ENCODE data around the gene PPIF. TPM values are rescaled to one million over a fixed set of nuclear protein-coding genes. Genes with fewer than 3 reads are reported as not detected.

PPIF gene
- total RNA-seq, 1 experiment from 2014 or later: 80.9 TPM

DNA sequence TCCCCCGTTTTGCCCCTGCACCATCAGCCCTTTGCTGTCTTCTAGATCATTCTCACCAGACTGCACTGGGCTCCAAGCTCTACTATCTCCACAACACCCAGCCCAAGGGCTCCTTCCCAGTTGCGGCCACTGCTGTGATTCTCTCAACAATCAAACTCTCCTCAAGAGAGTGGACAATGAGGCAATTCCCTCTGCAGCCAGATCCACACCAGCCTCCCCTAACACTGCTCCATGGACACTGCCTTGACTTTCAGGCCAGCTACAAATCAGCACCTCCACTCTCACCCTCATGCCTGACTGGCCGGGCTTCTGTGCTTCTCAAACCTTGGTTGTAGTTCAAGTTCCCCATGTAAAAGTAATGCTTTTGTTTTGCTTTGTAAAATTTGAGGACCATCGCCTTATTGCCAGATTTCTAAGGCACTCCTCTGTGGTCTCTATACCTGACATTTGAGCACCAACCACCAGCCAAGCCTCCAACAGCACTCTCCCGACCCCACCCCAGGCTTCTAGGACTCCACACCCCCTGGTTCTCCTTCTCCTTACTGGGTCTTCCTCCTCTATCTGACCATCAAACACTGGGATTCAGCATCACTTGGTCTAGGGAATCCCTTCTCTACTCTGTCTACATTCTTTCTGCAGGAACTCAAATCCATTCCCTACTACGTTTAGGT, 45.4 kb downstream of the PPIF start:
- no peaks in the 10 kb centered on the region for H3K9me3 Mint-ChIP-seq
- no peak overlapping the region for H3K4me3 Mint-ChIP-seq
- ATAC-seq (no peak), DNase-seq (ENCODE audit: low spot score) (no peak)
- CTCF ChIA-PET: interaction anchor here (1.9 kb wide), 1 partner anchor 8 kb away, joined by 5 read pairs; no protein-coding TSS in a partner anchor
- no peak overlapping the region for H3K27ac Mint-ChIP-seq
- H3K36me3 Mint-ChIP-seq: no peaks in the 10 kb centered on the region
- no peaks in the 10 kb centered on the region for H3K4me1 Mint-ChIP-seq
- TF ChIP-seq, protein P1, sequence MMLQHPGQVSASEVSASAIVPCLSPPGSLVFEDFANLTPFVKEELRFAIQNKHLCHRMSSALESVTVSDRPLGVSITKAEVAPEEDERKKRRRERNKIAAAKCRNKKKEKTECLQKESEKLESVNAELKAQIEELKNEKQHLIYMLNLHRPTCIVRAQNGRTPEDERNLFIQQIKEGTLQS (CRISPR knock-in tag; conservative IDR thresholded peaks at IDR 0.05): no peak
- TF ChIP-seq NFATC4 (CRISPR knock-in tag; IDR thresholded peaks at IDR 0.05) (no peak), ZBTB21 (CRISPR knock-in tag; IDR thresholded peaks at IDR 0.05; ENCODE audit: borderline replicate concordance) (no peak), NR1H2 (CRISPR knock-in tag; IDR thresholded peaks at IDR 0.05) (no peak), ATF2 (CRISPR knock-in tag; IDR thresholded peaks at IDR 0.05; ENCODE audit: borderline replicate concordance, low read depth) (no peak), KAT7 (CRISPR knock-in tag; IDR thresholded peaks at IDR 0.05; ENCODE audit: borderline replicate concordance) (no peak), ZNF317 (CRISPR knock-in tag; IDR thresholded peaks at IDR 0.05; ENCODE audit: borderline replicate concordance, low read depth) (no peak), CREM (CRISPR knock-in tag; IDR thresholded peaks at IDR 0.05) (no peak), ELF4 (CRISPR knock-in tag; IDR thresholded peaks at IDR 0.05; ENCODE audit: low read depth) (no peak), CREB1 (CRISPR knock-in tag; IDR thresholded peaks at IDR 0.05) (no peak), CDX4 (CRISPR knock-in tag; IDR thresholded peaks at IDR 0.05; ENCODE audit: borderline replicate concordance) (no peak), JAZF1 (CRISPR knock-in tag; IDR thresholded peaks at IDR 0.05) (no peak), FOXP4 (CRISPR knock-in tag; IDR thresholded peaks at IDR 0.05) (no peak), MXD4 (CRISPR knock-in tag; IDR thresholded peaks at IDR 0.05; ENCODE audit: borderline replicate concordance) (no peak)
- TF ChIP-seq, protein P2, sequence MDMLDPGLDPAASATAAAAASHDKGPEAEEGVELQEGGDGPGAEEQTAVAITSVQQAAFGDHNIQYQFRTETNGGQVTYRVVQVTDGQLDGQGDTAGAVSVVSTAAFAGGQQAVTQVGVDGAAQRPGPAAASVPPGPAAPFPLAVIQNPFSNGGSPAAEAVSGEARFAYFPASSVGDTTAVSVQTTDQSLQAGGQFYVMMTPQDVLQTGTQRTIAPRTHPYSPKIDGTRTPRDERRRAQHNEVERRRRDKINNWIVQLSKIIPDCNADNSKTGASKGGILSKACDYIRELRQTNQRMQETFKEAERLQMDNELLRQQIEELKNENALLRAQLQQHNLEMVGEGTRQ (CRISPR knock-in tag; IDR thresholded peaks at IDR 0.05): no peak
- TF ChIP-seq, protein P3, sequence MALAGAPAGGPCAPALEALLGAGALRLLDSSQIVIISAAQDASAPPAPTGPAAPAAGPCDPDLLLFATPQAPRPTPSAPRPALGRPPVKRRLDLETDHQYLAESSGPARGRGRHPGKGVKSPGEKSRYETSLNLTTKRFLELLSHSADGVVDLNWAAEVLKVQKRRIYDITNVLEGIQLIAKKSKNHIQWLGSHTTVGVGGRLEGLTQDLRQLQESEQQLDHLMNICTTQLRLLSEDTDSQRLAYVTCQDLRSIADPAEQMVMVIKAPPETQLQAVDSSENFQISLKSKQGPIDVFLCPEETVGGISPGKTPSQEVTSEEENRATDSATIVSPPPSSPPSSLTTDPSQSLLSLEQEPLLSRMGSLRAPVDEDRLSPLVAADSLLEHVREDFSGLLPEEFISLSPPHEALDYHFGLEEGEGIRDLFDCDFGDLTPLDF (CRISPR knock-in tag; IDR thresholded peaks at IDR 0.05): no peak
- TF ChIP-seq, protein P4, sequence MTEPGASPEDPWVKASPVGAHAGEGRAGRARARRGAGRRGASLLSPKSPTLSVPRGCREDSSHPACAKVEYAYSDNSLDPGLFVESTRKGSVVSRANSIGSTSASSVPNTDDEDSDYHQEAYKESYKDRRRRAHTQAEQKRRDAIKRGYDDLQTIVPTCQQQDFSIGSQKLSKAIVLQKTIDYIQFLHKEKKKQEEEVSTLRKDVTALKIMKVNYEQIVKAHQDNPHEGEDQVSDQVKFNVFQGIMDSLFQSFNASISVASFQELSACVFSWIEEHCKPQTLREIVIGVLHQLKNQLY (CRISPR knock-in tag; IDR thresholded peaks at IDR 0.05): no peak
- POLR2A ChIA-PET: no interaction called here
- H3K27me3 Mint-ChIP-seq (ENCODE audit: low read depth): no peaks in the 10 kb centered on the region; the same call in 1 of the 2 replicates

Measured in WTC11 (cell line).